Measurements from ENCODE around the gene PGAM5. TPM values are rescaled to one million over a fixed set of nuclear protein-coding genes. Genes with fewer than 3 reads are reported as not detected.

PGAM5 gene
- total RNA-seq (10 to 100 TPM in 3 of 5 donors, 1 to 10 TPM in 2; 1.8 to 49.8 (median 16.8) TPM), polyA plus RNA-seq (10 to 100 TPM; 13.0 to 17.6 (median 14.1) TPM)
- long read RNA-seq, donor 1, partial matches to known transcripts: 0 of 1 reads
- long read RNA-seq, donor 1, other reads (novel, unspliced or antisense): 0 of 1 reads
- long read RNA-seq, donor 2: 0 reads
- long read RNA-seq, donor 3, partial matches to known transcripts: 0 of 3 reads
- long read RNA-seq, donor 3, other reads (novel, unspliced or antisense): 0 of 3 reads
- long read RNA-seq, donor 4: 0 reads
- long read RNA-seq, donor 5, partial matches to known transcripts: 17 of 21 reads
- long read RNA-seq, donor 5, other reads (novel, unspliced or antisense): 0 of 21 reads
- long read RNA-seq, donor 6, transcript PGAM5-203 (6 exons, 2,834 nt): major isoform, 8 of 8 reads
- long read RNA-seq, donor 6, partial matches to known transcripts: 0 of 8 reads
- long read RNA-seq, donor 6, other reads (novel, unspliced or antisense): 0 of 8 reads
- long read RNA-seq, donor 7, partial matches to known transcripts: 0 of 2 reads
- long read RNA-seq, donor 7, other reads (novel, unspliced or antisense): 0 of 2 reads
- long read RNA-seq, donor 8, partial matches to known transcripts: 0 of 2 reads
- long read RNA-seq, donor 8, other reads (novel, unspliced or antisense): 0 of 2 reads
- long read RNA-seq, donor 9, partial matches to known transcripts: 0 of 1 reads
- long read RNA-seq, donor 9, other reads (novel, unspliced or antisense): 0 of 1 reads
- long read RNA-seq, donor 10, partial matches to known transcripts: 12 of 12 reads
- long read RNA-seq, donor 10, other reads (novel, unspliced or antisense): 0 of 12 reads

- no peaks in the 10 kb centered on the region for H3K27me3 ChIP-seq
- intact Hi-C loops (cut with DNase I; ENCODE audit: low total_unique reads): no loop called here
- peak within 1 kb of the TSS; percentile 80 to 95 (median 90) for H3K27ac ChIP-seq
- peak; percentile 93 to 97 for DNase-seq
- H3K9me3 ChIP-seq: no peaks in the 10 kb centered on the region
- TF ChIP-seq POLR2AphosphoS5 (IDR thresholded peaks at IDR 0.05) (peak; percentile 60 to 95 (median 86)), EP300 (IDR thresholded peaks at IDR 0.05) (no peak), POLR2A (IDR thresholded peaks at IDR 0.05) (no peak), CTCF (IDR thresholded peaks at IDR 0.05) (no peak)
- WGBS, 5 donors: 0 to 1% (median 0%) methylated on average over 5 to 94 of the region's 94 CpGs
- H3K4me3 ChIP-seq: peak within 1 kb of the TSS; percentile 81 to 98 (median 92)
- H3K4me1 ChIP-seq: peaks cover 9 to 39% (median 28%) of the 10 kb centered on the region in 4 donors
- peaks cover 7 to 22% (median 14%) of the 10 kb centered on the region in 4 donors for H3K36me3 ChIP-seq
Observed at GRCh38 chr12:132710405-132711079, at the start of gene PGAM5. PGAM5 (plus strand) TSS chr12:132710842; CDS start chr12:132710877, 35 bp downstream.

- Histone ChIP-seq H3K9me3 (no peaks in the 10 kb centered on the region), H3K4me1 (no peaks in the 10 kb centered on the region), H3K4me3 (no peak overlapping the region), H3K27me3 (no peaks in the 10 kb centered on the region), H3K36me3 (peaks cover 91 to 100% (median 100%) of the 10 kb centered on the region in 4 donors), H3K27ac (no peak overlapping the region)
- WGBS, 5 donors: 76 to 88% (median 82%) methylated on average over 11 of the region's 11 CpGs
- intact Hi-C loops (cut with DNase I; ENCODE audit: low total_unique reads): no loop called here
- peak in 1 of 2 donors; percentile 34 for DNase-seq
- TF ChIP-seq EP300 (IDR thresholded peaks at IDR 0.05): no peak
Observed at GRCh38 chr12:132660996-132661395, 49.6 kb upstream of the PGAM5 start.

GRCh38 chr12:132661972-132662371 lies 48.7 kb upstream of the PGAM5 start:
- no peaks in the 10 kb centered on the region for H3K9me3 ChIP-seq
- H3K4me3 ChIP-seq: no peak overlapping the region
- WGBS, 5 donors: 67 to 92% (median 80%) methylated on average over 5 of the region's 5 CpGs
- H3K36me3 ChIP-seq: peaks cover 91 to 100% (median 100%) of the 10 kb centered on the region in 4 donors
- no peaks in the 10 kb centered on the region for H3K27me3 ChIP-seq
- intact Hi-C loops (cut with DNase I; ENCODE audit: low total_unique reads): no loop called here
- no peak for DNase-seq
- no peak overlapping the region for H3K27ac ChIP-seq
- TF ChIP-seq EP300 (IDR thresholded peaks at IDR 0.05): no peak
- TF ChIP-seq POLR2AphosphoS5 (IDR thresholded peaks at IDR 0.05): no peak
- no peak for TF ChIP-seq POLR2A (IDR thresholded peaks at IDR 0.05)
- TF ChIP-seq CTCF (IDR thresholded peaks at IDR 0.05): no peak
- no peaks in the 10 kb centered on the region for H3K4me1 ChIP-seq

- Histone ChIP-seq H3K4me3 (no peak overlapping the region), H3K4me1 (no peaks in the 10 kb centered on the region), H3K9me3 (no peaks in the 10 kb centered on the region), H3K27ac (no peak overlapping the region), H3K27me3 (no peaks in the 10 kb centered on the region), H3K36me3 (peaks cover 91 to 100% (median 100%) of the 10 kb centered on the region in 4 donors)
- no peak for DNase-seq
- TF ChIP-seq POLR2A (IDR thresholded peaks at IDR 0.05) (no peak), EP300 (IDR thresholded peaks at IDR 0.05) (no peak), POLR2AphosphoS5 (IDR thresholded peaks at IDR 0.05) (no peak), CTCF (IDR thresholded peaks at IDR 0.05) (no peak)
- WGBS, 5 donors: 87 to 91% (median 90%) methylated on average over 26 to 29 of the region's 29 CpGs
- intact Hi-C loops (cut with DNase I; ENCODE audit: low total_unique reads): no loop called here
Observed at GRCh38 chr12:132662901-132663755, 47.5 kb upstream of the PGAM5 start.
